BJ (cell line): ENCODE results near the gene DZIP3. TPM values are rescaled to one million over a fixed set of nuclear protein-coding genes. Genes with fewer than 3 reads are reported as not detected.

Source experiments
- CTCF ChIA-PET: fragments of 350-600 bp; formaldehyde crosslinking; extraction: SDS; loops from one replicate; lab custom pipeline; 2021; ENCODE audit warnings: antibody characterized with exemption, inconsistent platforms; lab: Yijun Ruan, JAX
- POLR2A ChIA-PET: fragments of 300-600 bp; sonication (Branson Sonifier 250); formaldehyde crosslinking; extraction: SDS; loops from one replicate; lab custom pipeline; 2021; ENCODE audit warnings: antibody characterized with exemption; lab: Charles Lee
- DNase-seq: peaks from one replicate; pipeline ENCODE4 v3.0.0-alpha.2; 2011; ENCODE audit warnings: low read depth
- H3K27me3 ChIP-seq: 2 replicates; pipeline ENCODE4 v1.6.0; 2011; ENCODE audit warnings: low read length; ENCODE audit not compliant: control insufficient read depth, insufficient read depth
- H3K36me3 ChIP-seq: 2 replicates; pipeline ENCODE4 v1.5.1; 2011; ENCODE audit warnings: low read length; ENCODE audit not compliant: control insufficient read depth, insufficient read depth
- H3K4me3 ChIP-seq: 2 replicates; pipeline ENCODE4 v1.5.1; 2011; ENCODE audit warnings: low read depth, mild to moderate bottlenecking, control low read depth, low read length
- CTCF ChIP-seq: IDR thresholded peaks from 2 replicates; pipeline ENCODE4 v1.5.1; 2011; ENCODE audit warnings: low read depth, mild to moderate bottlenecking, control low read depth, inconsistent platforms, low read length, moderate library complexity; ENCODE audit not compliant: insufficient read depth
- polyA plus RNA-seq: library from polyadenylated mRNA; depleted of rRNA; stranded (reverse); fragments of >200 nt; gene quantifications from 2 replicates; pipeline ENCODE4 v1.2.3, GENCODE V29; 2011

The DZIP3 gene
- polyA plus RNA-seq, 1 experiment = 5.4 TPM

DNA sequence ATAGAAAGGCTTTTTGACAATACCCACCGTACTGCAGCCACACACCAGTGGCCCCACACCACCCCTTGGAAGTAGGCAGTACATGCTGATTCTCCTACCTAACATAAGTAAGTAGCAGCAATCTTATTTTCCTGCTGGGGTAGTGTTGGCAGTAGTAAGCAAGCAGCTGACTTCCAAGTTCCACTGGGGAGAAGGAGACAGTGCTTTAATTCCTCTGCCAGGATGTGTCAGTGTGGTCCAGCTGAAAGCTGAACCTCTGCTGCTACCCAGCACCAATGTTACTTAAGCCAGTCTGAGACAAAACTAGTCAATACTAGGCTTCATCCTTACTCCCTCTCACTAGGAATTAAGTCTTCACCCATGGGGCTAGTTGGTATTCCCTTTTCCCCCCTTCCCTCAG is 74.7 kb downstream of the DZIP3 start:
- POLR2A ChIA-PET = no interaction called here
- DNase-seq = no peak
- CTCF ChIA-PET = interaction anchor here (0.6 to 3.2 kb wide), 6 partner anchors 12 to 255 kb away, joined by 3 to 30 read pairs (median 3); no protein-coding TSS in a partner anchor
- no peak for TF ChIP-seq CTCF
- no peak overlapping the region for H3K4me3 ChIP-seq
- H3K36me3 ChIP-seq = no peaks in the 10 kb centered on the region
- H3K27me3 ChIP-seq = no peaks in the 10 kb centered on the region

DNA sequence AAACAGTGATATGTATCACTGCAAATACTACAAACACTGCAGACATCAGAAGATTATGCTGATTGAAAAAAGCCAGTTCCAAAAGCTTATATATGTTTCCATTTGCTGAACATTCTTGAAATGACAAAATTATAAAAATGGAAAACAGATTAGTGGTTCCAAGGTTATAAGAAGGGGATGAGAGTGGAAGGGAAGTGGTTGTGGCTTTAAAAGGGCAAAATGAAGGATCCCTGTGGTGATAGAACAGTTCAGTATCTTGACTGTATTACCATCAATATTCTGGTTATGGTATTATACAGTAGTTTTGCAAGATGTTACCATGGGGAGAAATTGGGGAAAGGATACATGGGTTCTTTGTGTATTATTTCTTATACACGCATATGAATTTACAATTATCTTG is 77.8 kb downstream of the DZIP3 start:
- CTCF ChIA-PET = interaction anchor here (0.7 to 2.3 kb wide), 2 partner anchors 13 to 248 kb away, joined by 4 to 7 read pairs; no protein-coding TSS in a partner anchor
- H3K36me3 ChIP-seq = no peaks in the 10 kb centered on the region
- H3K27me3 ChIP-seq = no peaks in the 10 kb centered on the region
- POLR2A ChIA-PET = no interaction called here
- TF ChIP-seq CTCF = no peak
- no peak overlapping the region for H3K4me3 ChIP-seq
- DNase-seq = no peak

- H3K36me3 ChIP-seq = no peaks in the 10 kb centered on the region
- ChIA-PET CTCF (interaction anchor here (1.7 kb wide), 1 partner anchor 10 kb away, joined by 7 read pairs; no protein-coding TSS in a partner anchor), POLR2A (interaction anchor here (0.6 kb wide), 1 partner anchor 51 kb away, joined by 3 read pairs; no protein-coding TSS in a partner anchor)
- no peak for TF ChIP-seq CTCF
- H3K27me3 ChIP-seq = no peaks in the 10 kb centered on the region
- no peak overlapping the region for H3K4me3 ChIP-seq
- DNase-seq = no peak
These were observed 79.7 kb downstream of the DZIP3 start for GRCh38 chr3:108669208-108669607.

DNA sequence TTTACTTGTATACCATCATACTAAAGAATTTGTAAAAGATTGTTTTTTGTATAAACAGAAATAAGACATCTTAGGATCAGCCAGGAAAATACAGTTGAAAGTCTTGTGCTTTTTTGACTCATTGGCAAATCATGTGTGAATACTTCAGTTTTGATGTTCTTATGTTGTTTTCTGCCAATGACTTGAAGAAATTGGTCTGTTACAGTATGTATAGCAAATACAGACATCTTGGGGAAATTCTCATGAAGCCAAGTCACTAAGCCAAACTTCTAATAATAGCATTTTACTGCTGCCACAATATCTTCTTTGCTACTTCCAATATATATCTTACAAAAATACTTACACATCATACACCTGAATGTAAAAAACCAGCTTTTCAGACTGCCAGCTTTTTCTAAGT is 83.2 kb downstream of the DZIP3 start:
- CTCF ChIA-PET = interaction anchor here (1.4 kb wide), 1 partner anchor 11 kb away, joined by 5 read pairs; no protein-coding TSS in a partner anchor
- POLR2A ChIA-PET = no interaction called here

More for the DNA sequence above, 83.2 kb downstream of the DZIP3 start:
- no peaks in the 10 kb centered on the region for H3K36me3 ChIP-seq
- no peak for TF ChIP-seq CTCF
- no peak overlapping the region for H3K4me3 ChIP-seq
- H3K27me3 ChIP-seq = no peaks in the 10 kb centered on the region
- no peak for DNase-seq
